Glomerular endothelial cell (primary cell): ENCODE measurements around the gene IL36RN. TPM values are rescaled to one million over a fixed set of nuclear protein-coding genes. Genes with fewer than 3 reads are reported as not detected.

ENCODE experiments used
- DNase-seq: peaks from one replicate; pipeline ENCODE4 v3.0.0-alpha.2; 2011; ENCODE audit warnings: low read depth, low spot score; ENCODE audit errors: extremely low read depth
- total RNA-seq: library from RNA; depleted of rRNA; stranded (reverse); fragments of >200 nt; gene quantifications from 2 replicates; pipeline ENCODE4 v1.2.3, GENCODE V29; 2015

Gene IL36RN
- total RNA-seq, result not detected in 2 replicates

GRCh38 chr2:113058998-113059960, at the start of gene IL36RN:
Gene IL36RN (plus strand): TSS chr2:113059198. CDS start chr2:113059439, 241 bp downstream.
- no peak for DNase-seq

DNA sequence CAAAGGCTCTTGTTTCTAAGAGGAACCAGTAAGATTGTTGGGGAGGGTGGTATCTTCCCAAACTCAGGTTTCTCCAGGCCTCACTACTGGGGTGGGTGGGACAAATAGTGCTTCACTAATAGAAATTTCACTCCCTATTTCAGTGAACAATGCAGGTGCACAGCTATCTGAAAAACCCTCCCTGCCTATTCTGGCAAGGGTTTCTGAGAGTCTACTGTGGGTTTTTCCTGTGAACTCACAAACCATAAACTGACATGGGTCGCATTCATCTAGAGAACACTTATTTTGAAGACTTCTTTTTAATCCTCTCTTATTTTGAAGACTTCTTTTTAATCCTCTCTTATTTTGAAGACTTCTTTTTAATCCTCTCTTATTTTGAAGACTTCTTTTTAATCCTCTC, 49.4 kb upstream of the IL36RN start:
- DNase-seq, result no peak

- no peak for DNase-seq
Observed at GRCh38 chr2:113010088-113010487, 48.9 kb upstream of the IL36RN start.

DNA sequence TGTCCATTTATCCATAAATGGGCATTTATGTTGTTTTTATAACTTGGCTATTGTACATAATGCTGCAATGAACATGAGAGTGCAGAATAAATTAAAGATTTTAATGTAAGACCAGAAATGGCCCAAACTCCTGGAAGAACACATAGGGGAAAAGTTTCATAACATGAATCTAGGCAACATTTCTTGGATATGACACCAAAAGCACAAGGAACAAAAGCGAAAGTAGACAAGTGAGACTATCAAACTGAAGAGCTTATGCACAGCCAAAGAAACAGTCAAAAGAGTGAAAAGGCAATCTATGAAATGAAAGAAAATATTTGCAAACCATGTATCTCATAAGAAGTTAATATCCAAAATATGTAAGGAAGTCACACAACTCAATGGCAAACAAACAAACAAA, 47.9 kb upstream of the IL36RN start:
- no peak for DNase-seq

- DNase-seq, result no peak
Observed at GRCh38 chr2:113012436-113013335, 46.3 kb upstream of the IL36RN start.

- no peak for DNase-seq
Observed at GRCh38 chr2:113013336-113013661, 45.7 kb upstream of the IL36RN start.

DNA sequence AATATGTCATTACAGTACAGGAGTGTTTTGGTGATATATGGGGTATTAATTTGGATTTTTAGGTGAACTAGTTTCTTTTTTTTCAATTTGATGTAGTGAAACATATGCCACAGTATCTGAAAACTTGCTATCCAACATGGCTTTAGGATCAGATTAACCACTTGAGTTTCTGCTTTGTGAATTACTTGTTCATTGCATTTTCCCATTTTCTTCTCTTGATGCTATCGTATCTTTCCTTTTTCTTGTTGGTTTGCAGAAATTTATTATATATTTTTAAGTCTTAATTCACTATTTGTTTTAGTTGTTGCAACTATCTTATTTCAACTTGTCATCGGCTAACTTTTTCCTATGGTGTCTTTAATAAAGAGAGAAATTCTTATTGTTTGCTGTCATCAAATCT, 44.9 kb upstream of the IL36RN start:
- DNase-seq, result no peak

GRCh38 chr2:113015042-113015441, 44.0 kb upstream of the IL36RN start:
- no peak for DNase-seq

GRCh38 chr2:113015655-113016054, 43.3 kb upstream of the IL36RN start:
- no peak for DNase-seq

GRCh38 chr2:113018509-113018908, 40.5 kb upstream of the IL36RN start:
- no peak for DNase-seq

DNA sequence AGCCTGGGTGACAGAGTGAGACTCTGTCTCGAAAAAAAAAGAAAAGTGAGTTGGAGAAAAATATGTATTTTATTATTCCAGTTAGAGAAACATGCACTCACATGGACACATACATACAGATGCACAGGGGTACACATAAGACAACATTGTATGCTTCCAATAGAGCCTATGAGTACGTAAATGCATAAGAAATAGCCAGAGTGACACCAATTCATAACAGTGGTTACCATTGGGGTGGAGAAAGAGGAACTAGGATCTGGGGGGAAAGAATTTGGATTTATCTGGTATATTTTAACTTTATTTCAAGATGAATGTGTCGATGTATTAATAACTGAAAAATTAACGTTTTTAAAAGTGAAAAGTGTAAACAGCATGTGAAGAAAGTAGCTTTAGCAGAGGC, 37.7 kb upstream of the IL36RN start:
- DNase-seq, result no peak

GRCh38 chr2:113024764-113025163, 34.2 kb upstream of the IL36RN start:
- no peak for DNase-seq

- DNase-seq, result no peak
Observed at GRCh38 chr2:113025737-113026136, 33.3 kb upstream of the IL36RN start.

GRCh38 chr2:113027691-113028090, 31.3 kb upstream of the IL36RN start:
- no peak for DNase-seq

- DNase-seq, result no peak
Observed at GRCh38 chr2:113028112-113028511, 30.9 kb upstream of the IL36RN start.

DNA sequence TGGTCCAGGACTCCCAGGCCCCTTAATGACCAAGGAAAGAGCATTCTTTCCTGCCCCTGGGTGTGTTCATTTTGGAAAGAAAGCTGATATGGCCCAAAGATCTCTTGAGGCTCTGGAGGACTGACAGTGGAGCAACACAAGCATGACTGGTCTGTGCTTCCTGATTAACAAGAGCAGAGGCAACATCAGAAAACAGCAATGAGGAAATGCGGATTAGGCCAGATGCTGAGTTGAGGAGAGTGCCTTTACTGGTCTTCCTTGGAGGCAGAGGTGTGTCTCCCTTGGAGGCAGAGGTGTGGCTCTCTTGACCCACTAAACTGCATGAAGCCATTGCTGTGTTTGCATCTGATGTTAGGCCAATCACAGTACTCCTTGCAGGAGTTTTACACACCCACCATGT, 26.3 kb upstream of the IL36RN start:
- DNase-seq, result no peak

- DNase-seq, result no peak
Observed at GRCh38 chr2:113034016-113034415, 25.0 kb upstream of the IL36RN start.

- no peak for DNase-seq
Observed at GRCh38 chr2:113036763-113037162, 22.2 kb upstream of the IL36RN start.

DNA sequence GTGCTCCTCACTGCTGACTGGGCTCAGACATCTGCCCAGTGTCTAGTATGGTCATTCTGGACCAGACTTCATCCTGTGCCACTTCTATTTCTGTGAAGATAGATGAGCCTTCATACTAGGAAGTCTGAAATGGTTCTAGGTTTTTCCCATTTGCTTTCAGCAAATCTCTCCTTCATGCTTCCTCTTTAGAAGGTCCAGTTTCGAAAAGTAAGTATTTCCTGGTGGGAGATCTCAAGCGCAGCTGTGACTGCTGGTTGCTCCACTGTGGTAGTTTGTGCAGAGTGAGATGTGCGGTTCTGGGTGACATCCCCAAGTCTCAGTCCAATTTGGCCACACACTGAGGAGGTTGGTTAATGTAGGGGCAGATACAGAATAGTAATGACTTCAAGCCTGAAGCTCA, 20.7 kb upstream of the IL36RN start:
- DNase-seq, result no peak

DNA sequence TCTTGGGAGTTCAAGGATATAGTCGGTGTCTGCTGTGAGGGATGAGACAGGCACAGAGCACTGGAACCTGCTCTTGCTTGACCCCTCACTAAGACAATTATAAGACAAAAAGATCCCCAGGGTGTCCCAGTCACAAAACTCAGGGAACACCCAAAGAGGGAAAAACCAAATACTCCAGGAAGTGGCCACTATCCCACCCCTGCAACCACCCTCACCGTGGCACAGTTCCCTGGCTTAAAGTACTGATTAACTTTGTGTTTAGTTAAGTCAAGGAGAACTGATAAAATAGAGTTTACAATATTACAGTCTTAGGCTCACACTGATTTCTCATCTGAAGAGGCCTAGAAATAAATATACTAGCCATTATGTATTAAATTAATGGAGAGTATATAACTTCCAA, 19.8 kb upstream of the IL36RN start:
- DNase-seq, result no peak

DNA sequence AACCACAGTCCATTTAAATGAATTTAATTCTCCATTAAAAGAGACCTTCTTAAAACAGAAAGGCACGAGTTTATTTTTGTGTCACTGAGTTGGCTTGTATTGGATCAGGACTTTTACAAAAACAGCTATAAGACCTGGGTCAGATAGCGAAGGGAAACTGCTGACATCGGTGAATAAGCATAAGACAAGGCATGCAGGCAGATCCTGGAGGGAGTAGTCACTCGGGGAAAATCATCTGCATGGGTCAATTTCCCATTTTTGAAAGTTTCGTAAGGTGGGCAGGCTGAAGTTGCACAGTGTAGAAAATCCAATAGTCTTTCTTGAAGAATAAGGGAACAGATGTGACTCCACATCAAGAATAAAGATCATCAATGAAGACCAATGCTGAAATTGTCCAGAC, 19.3 kb upstream of the IL36RN start:
- no peak for DNase-seq

DNA sequence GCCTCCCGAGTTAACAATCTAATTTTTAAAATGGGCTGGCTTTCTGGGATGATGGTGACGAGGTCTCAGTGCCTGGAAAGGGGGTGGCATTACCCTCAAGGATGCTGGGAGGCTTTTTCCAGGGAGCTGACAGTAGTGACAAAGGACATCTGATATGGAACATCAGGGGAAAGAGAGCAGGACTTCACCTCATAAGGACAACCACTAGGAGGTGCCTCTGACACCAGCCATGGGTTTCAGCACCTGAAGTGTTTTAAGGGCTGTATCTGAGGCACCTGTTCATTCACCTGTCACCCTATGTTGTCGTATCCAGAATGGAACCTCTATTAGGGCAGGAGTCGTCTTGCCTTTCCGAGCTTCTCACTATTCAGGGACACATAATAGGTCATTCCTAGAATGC, 17.1 kb upstream of the IL36RN start:
- DNase-seq, result no peak
